Hippocampal formation (tissue), 2 donors: ENCODE measurements around the gene NLGN1.

ENCODE experiments used
- DNase-seq, 2 donors: peaks; one replicate each; lab custom pipeline; 2025; lab: John Stamatoyannopoulos, UW

The NLGN1 gene

DNA sequence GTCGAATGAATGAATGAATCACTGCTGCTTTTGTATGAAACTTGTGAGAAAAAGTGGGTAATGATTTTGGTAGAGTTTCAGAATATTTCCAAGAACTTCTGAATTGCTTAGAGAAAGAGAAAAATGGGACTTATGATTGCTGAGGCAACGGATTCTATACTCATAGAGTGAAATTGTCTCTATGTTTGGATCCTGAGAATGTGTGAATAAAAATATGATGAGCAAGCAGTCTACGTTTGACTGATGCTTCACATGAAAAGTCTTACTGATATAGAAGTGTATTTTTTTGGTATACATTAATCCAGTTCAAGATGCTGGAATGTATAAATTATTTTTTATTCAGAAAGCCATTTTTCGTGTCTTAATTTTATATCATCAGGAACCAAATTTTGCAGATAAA is 441.1 kb downstream of the NLGN1 start:
- no peak for DNase-seq

DNA sequence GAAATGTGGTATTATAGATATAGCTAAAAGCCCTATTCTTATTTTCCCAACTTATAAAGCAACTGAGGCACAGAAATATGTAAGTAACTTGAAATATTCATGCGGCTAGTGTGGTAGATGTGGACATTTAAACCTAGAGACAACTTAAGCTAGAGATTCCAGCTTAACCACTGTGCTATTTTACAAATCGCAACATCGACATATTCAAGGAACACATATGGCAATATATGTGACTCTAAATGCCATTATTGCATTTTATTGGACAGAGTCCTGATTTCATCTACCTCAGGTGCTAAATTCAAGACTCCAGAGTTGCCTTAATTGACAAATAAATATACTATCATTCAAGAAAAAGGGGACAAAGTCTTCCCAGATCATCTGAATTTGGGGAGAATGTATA is 442.3 kb downstream of the NLGN1 start:
- DNase-seq: no peak

DNA sequence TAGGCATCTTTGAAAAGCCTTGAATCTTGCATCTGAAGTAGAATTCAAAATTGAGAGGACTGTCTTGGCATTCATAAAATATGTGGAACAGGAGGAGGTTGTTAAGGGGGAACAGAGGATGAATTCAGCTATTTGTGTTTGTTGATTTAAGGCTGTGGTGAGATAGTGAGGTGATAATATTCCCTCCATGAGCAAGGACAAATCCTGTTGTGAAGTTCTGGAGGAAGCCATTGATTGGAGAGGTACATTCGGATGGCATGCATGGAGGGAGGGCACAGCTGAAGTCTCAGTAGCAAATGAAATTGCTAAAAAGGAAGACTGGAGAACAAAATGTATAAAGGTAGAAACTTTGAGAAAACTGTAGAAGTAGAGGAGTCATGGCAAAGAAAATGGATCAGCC is 443.8 kb downstream of the NLGN1 start:
- DNase-seq: no peak

DNA sequence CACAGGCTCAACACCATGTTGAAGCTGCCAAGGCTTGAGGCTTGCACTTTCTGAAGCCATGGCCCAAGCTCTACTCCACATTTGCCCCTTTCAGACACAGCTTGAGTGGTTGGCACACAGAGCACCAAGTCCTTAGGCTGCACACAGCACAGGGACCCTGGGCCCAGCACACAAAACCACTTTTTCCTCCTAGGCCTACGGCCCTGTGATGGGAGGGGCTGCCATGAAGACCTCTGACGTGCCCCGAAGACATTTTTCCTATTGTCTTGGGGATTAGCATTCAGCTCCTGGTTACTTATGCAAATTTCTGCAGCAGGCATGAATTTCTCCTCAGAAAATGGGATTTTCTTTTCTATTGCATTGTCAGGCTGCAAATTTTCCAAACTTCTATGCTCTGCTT is 445.5 kb downstream of the NLGN1 start:
- DNase-seq: no peak

DNA sequence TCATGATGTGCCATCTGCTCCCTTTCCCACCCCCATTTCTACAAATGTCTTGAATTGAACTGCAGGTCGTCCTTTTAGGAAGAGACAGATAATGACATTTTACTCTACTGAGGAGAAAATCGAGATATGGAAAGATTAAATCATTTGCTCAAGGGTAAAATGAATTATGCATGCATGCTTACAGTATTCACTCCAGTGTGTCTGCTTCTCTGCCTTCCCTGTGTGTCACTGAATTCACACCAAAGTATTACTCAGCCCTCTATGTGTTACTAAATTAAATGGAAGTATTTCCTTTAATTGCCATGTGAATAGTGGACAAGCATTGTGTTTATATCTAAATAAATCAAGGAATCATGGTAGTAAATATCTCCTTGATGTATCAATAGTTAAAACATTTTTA is 449.0 kb downstream of the NLGN1 start:
- DNase-seq: no peak

DNA sequence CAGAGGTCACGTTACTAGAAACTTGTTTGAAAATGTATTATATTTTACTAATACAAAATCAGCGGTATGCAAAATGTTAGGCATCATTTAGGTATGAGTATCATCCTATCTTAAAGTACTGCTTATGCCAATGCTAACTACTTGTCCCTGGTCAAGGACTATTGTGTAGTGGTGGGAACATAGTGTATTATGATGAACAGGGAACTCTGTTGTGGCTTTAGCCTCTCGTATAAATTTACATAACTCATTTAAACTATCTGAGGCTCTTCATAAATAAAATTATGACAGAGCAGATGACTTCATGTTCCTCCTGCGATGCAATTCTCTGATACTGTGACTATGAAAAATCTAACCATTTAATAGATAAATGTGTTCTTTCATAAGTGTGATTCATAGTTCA is 451.9 kb downstream of the NLGN1 start:
- no peak for DNase-seq

DNA sequence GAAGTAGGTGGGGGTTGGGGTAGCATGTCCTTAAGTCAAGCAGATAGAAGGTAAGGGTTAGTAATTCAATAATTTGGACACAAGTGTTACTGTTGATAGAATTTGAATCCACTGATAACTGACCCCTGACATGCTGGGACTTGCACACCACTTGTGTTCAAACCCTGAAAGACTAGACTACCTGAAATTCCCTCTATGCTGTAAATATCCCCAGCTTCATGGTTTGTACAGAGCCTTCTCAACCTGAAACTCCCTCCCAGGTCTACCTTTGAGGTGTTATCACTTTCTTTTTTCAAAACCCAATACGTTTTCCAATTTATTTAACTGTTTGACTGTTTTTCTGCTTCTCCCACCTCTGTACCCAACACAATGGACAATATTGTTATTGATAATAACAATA is 459.6 kb downstream of the NLGN1 start:
- no peak for DNase-seq

DNA sequence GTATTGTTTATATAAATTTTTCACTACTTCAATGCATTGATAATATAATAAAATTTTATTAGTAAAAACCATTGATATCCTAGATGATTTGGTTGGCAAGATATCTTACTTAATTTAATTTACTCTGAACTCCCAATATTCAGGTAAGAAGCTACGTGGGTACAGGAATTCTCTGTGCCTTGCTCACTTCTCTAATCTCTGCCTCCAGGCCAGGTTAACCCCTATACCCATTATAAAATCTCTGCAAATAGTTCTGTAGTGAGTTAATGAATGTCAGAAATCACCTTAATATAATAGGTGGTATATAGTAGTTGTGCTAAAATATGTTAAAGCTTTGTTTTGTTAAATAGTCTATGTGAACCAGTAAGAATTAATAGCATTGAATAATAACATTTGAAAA is 465.2 kb downstream of the NLGN1 start:
- DNase-seq: no peak

DNA sequence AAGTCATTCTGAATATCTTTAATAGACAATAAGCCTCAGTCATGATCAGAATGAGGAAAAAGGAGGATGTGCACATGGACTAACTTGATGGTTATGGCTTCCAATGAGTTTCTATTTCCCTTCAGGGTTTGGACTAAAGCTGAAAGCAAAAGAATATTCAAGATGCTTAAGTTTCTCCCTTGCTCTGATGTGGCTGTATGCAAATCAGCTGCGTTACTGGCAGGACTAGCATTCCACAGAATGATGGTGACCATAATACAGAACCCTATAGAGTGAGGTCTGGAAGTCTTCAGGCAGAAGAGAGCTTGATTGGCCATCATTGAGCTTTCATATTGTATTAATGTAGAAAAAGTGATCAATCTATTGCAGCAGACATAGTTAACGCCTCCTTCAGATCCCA is 466.0 kb downstream of the NLGN1 start:
- DNase-seq: no peak

DNA sequence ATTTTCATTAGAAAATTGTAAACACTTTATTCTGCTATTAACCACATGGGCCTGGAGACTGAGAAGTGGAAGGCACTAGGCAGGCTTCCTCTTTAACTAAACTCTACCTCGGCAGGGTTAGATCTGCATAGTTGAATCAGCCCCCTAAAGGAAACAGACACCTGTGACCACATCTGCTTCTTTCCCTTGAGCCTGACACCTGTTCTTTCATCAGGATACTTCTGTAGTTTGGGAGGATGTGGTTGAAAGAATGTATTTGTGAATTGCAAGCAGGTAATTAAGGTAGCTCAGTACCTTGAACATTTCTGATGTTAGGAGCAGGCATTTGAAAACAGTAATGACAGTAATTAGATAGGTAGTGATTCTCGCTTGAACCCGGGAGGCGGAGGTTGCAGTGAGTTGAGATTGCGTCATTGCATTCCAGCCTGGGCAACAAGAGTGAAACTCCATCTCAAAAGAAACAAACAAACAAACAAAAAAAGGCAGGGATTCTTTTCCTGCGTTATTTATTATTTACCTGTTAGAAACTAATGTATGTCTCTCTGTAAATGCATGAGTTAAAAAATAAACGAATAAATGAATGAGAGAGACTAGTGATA is 468.5 kb downstream of the NLGN1 start:
- no peak for DNase-seq

DNA sequence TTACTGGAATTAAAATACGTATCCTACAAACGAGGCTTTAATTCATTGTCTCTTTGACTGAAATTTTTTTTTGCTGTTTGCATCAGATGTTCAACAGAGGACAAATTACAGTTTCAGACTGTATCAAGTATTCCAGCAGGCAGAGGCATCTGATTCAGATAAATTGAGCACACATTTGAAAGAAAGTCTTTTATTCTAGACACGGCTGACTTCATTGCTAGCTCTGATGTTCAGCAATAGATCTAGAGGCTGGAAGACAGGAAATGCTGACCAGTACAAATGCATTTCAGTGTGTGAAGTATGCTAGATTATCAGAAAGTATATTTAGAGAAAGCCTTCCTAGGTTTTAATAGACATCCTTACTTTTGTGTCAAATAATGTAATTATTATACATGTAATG is 472.2 kb downstream of the NLGN1 start:
- DNase-seq: peak in 1 of 2 donors; percentile 60

DNA sequence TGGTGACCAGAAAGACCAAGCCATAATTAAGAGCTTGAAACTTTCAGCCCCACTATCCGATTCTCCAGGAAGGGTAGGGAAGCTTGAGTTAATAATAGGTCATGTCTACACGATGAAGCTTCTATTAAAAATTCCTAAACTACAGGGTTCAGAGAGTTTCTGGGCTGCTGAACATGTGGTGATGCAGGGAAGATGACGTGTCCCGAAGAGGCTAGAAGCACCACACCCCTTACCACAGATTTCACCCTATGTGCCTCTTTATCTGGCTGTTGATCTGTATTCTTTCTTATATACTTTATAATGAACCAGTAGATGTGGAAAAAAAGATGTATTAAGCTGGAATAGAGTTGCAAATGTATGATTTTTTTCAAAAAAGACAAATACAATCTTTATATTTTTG is 473.4 kb downstream of the NLGN1 start:
- no peak for DNase-seq

DNA sequence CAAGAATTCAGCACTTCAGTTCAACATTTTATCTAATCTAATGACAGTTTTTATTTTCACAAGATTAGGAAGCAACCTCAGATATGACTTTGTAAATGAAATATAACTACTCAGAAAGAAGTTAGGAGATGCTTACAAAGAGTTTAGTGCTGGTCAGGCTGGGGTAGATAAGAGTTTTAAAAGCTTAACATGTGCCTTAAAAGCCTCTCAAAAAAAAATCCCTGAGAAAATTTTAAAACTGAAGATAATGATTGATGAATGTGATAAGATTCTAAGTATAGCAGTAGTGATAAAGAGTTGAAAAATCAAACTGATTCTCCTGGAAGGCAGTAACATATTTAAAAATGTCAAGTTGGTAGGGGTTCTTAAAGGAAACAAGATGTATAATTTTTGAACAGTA is 478.2 kb downstream of the NLGN1 start:
- DNase-seq: no peak

DNA sequence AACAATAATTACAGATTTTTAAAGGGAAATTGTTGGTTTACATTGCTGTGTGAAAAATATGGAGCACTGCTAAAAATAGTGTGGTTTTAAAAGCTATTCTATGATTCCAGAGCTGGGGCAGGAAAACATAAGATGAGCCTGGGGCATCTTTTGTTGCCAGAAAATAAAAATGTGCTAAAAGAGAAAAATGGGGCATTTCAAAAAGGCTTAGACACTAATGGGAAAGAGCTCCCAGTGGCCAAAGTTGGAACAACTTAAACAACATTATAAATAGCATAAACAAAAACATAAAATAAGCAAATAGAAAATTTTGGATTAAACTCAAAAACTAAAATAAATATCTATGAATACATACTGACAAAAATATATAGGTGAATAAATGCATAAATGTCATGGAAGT is 478.9 kb downstream of the NLGN1 start:
- no peak for DNase-seq

DNA sequence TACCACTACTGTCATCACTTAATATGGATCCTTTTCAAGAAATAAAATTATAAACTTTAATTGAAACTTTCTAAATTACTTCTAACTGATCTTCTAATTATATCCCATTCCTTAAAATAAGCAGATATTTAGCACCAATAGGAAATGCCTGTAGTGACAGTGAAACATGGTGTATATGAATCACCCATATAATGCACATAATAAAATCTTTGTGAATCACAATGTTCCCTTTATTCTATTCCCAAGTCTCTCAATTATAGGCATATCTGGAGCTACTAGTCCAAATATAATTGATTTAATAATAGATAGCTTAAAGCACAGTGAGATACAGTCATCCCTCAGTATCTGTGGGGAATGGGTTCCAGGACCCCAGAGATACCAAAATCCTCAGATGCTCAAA is 490.3 kb downstream of the NLGN1 start:
- DNase-seq: no peak

DNA sequence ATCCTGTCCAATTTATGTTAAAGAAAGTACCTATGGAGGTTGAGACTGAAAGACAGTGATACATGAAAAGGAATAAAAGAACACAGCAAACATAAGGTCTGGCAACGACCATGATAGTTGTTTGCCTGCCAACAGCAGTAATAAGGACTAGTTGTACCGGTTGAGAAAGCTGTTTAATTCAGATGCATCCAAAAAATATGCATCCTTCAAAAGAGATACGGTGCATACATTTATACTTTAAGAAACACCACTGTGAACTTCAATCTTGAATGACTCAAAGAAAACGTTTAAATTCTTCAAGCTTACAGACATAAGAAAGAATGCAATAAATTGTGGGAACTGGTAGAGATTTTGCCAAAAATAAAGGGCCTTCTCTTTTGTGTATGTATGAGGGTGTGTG is 492.1 kb downstream of the NLGN1 start:
- DNase-seq: peak in 1 of 2 donors; percentile 37

DNA sequence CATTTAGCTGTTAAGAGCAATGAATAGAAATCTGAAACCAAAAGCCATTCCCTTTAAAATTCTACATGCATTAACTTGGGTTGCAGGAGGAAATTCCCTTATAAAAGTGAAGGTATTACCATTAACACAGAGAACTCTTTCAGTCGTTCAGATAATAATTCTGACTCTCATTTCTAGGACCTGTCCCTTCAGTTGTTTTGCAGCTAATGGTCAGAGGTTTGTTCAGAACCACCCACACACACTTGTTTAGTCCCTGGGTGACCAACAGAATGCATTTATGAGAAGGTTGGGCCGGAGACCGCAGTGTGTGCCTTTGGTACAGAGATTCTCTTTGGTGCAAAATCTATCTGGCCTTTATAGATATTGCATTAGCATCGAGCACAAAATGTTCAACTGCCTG is 492.5 kb downstream of the NLGN1 start:
- no peak for DNase-seq

DNA sequence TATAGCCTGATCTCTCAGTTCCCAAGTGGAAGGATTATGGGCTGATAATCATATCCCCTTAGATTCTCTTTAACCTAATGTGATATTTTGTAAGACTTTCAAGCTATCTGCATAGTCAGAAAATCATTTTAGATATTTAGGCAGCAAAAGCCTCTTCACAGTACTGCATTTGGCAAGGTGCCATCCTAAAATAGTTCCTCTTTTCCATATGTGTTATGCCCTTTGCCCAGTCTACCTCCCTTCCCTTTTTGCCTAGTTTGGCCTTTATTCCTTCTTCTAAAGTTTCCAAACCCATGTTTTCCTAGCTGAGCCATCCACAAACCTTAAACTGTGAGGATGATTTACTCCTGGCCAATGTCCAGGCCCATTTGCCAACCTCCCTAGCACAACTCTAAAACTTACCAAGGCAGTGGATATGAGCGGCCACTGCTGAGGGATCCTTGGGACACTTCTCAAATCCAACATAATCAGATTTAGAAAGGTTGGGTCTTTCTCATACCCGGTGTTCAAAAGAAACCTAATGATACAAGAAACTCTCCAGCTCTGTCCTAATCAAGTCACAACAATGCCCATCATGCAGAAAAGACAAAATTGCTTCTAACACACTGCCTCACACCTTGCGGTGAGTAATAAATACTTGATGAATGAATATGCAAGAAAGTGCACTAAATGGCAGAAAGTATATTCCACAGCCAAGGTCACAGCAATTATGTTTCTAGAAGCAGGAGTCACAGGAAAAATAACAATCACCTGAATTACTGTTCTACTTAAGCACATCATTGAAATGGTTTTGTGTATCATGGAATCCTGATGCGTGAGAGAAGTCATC is 493.9 kb downstream of the NLGN1 start:
- DNase-seq: no peak

DNA sequence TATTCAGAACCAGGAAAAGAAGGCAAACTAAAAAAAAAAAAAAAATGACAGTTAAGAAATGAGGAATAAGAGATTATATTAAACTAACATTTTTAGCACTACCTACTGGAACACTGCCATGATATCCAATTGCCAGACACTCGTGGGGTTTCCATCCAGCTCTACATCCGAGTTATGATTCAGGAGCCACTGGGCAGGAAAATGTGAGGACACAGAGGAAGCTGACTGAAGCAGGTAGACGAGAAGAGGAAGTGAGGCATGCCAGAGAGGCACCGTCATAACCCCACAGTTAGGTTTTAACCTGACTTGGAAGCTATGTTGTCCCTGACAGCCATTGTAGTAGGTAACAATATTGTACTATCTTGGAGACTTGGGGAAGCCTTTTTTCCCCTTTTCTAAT is 495.0 kb downstream of the NLGN1 start:
- DNase-seq: no peak

DNA sequence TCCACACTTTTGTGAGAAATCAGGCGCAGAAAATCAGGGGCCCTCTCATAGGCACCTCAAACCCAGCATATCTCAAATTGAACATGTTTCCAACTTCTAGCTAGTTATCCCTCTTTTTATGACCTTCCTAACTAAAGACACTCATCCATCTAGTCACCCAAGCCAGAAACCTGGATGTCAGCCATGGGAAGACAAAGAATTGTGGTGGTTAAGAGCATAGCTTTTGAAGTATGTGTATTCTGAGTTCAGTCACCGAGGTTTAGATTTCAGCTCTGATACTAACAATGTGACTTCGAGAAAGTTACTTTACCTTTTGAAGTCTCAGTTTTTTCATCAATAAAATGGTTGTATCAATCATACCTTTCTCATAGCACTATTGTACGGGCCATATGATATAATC is 495.5 kb downstream of the NLGN1 start:
- no peak for DNase-seq

DNA sequence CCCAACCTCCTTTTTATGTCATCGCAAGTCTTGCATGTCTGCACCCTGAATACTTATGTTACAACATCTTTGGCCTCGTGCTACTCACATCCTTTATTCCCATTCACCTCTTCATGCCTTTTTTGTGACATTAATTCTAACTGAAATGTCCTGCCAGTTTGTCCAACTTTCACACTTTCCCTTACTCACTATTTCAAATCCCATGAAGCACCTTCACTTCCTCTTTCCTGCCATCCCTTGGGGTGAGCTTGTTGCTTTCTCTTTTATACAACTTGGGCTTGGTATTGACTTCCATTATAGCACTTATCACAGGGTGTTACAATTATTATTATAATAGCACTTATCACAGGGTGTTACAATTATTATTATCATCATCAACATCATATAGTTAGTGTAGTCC is 496.3 kb downstream of the NLGN1 start:
- DNase-seq: no peak

DNA sequence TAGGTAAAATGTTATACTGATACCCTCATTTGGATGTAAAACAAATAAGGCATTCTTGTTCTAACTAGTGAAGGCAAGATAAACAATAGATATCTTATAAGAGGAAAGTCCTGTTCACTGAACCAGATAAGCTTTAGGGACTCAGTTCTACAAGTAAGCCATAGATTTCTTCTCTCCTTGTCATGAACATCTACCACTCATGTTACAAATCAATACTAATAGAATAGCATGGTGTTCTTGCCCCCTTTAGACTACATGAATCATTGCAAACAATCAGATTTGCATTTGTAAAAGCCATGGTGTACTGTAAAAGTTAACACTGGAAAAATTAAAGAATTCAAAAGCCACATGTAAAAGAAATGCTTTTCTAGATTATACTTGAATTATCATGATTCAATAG is 500.1 kb downstream of the NLGN1 start:
- no peak for DNase-seq

DNA sequence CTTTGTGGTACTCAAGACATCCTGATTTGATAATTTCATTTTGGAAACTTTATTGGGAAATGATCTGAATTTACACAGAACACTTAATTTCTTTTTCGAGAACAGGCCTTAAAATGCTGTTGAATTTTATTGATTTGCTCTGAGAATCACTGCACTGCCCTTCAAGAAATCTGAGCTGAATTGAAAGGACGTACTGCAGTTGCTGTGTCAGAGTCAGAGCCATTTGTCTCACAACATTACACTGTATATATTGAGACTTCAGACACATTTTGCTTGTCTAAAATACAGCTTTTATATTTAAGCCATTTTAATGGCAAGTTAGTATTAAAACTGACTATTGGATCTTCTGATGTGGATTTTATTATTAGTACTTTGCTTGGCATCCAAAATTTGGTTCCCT is 504.1 kb downstream of the NLGN1 start:
- no peak for DNase-seq

DNA sequence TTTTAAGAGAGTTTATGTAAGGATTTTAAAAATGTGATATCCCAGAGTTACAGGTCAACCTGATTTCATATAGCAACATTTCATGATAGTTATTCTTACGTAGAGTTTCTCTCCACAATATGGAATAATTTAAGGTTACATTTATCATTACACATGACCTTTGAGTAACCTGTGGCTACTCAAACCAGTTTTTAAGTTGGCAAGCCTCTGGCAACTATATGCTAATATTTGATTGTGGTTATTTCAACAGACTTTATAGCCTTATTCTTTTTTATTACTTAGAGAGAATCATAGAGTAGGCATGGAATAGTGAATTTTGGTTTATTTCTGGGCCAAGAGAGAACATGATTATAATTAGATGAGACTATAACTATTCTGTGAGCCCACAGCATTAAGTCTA is 504.9 kb downstream of the NLGN1 start:
- DNase-seq: no peak
